ENCODE data around the gene COL13A1.
A peak's percentile ranks its signal among the peaks of the same experiment; 100 is the strongest.

Gene COL13A1

GRCh38 chr10:69885379-69886013 lies 83.8 kb downstream of the COL13A1 start:
- peak; percentile 62 for DNase-seq (ENCODE audit: low spot score)

- DNase-seq (ENCODE audit: low spot score) = no peak
These were observed 87.3 kb downstream of the COL13A1 start for GRCh38 chr10:69888882-69889584.

GRCh38 chr10:69890065-69890847 lies 88.5 kb downstream of the COL13A1 start:
- peak; percentile 95 for DNase-seq (ENCODE audit: low spot score)

- DNase-seq (ENCODE audit: low spot score) = no peak
These were observed 89.4 kb downstream of the COL13A1 start for GRCh38 chr10:69891057-69891617.

GRCh38 chr10:69892406-69892805 lies 90.7 kb downstream of the COL13A1 start:
- DNase-seq (ENCODE audit: low spot score) = no peak

GRCh38 chr10:69892816-69893215 lies 91.1 kb downstream of the COL13A1 start:
- DNase-seq (ENCODE audit: low spot score) = no peak

- DNase-seq (ENCODE audit: low spot score) = no peak
These were observed 91.7 kb downstream of the COL13A1 start for GRCh38 chr10:69893271-69893900.

- DNase-seq (ENCODE audit: low spot score) = no peak
These were observed 92.5 kb downstream of the COL13A1 start for GRCh38 chr10:69894156-69894555.

- DNase-seq (ENCODE audit: low spot score) = no peak
These were observed 94.1 kb downstream of the COL13A1 start for GRCh38 chr10:69895759-69896158.

- no peak for DNase-seq (ENCODE audit: low spot score)
These were observed 95.0 kb downstream of the COL13A1 start for GRCh38 chr10:69896606-69897231.

GRCh38 chr10:69897432-69897831 lies 95.7 kb downstream of the COL13A1 start:
- DNase-seq (ENCODE audit: low spot score) = no peak

GRCh38 chr10:69897999-69898398 lies 96.3 kb downstream of the COL13A1 start:
- no peak for DNase-seq (ENCODE audit: low spot score)

GRCh38 chr10:69898524-69898923 lies 96.8 kb downstream of the COL13A1 start:
- no peak for DNase-seq (ENCODE audit: low spot score)

GRCh38 chr10:69898941-69899340 lies 97.2 kb downstream of the COL13A1 start:
- no peak for DNase-seq (ENCODE audit: low spot score)

- peak; percentile 72 for DNase-seq (ENCODE audit: low spot score)
These were observed 98.3 kb downstream of the COL13A1 start for GRCh38 chr10:69899727-69900595.

GRCh38 chr10:69901022-69901421 lies 99.3 kb downstream of the COL13A1 start:
- peak; percentile 93 for DNase-seq (ENCODE audit: low spot score)

- DNase-seq (ENCODE audit: low spot score) = peak; percentile 67
These were observed 100.2 kb downstream of the COL13A1 start for GRCh38 chr10:69901628-69902505.

- DNase-seq (ENCODE audit: low spot score) = peak; percentile 66
These were observed 101.3 kb downstream of the COL13A1 start for GRCh38 chr10:69902835-69903535.

- no peak for DNase-seq (ENCODE audit: low spot score)
These were observed 102.8 kb downstream of the COL13A1 start for GRCh38 chr10:69904533-69904932.

Measured in cerebellar cortex (tissue), 1 donor.